GM18870 (cell line): ENCODE results near the gene DLG5.

Experiments
- ATAC-seq: cut with Tn5 transposase; IDR thresholded peaks from one replicate; pipeline ENCODE4 v1.9.1; 2021; ENCODE audit warnings: moderate library complexity; ENCODE audit not compliant: unreplicated experiment

The DLG5 gene

DNA sequence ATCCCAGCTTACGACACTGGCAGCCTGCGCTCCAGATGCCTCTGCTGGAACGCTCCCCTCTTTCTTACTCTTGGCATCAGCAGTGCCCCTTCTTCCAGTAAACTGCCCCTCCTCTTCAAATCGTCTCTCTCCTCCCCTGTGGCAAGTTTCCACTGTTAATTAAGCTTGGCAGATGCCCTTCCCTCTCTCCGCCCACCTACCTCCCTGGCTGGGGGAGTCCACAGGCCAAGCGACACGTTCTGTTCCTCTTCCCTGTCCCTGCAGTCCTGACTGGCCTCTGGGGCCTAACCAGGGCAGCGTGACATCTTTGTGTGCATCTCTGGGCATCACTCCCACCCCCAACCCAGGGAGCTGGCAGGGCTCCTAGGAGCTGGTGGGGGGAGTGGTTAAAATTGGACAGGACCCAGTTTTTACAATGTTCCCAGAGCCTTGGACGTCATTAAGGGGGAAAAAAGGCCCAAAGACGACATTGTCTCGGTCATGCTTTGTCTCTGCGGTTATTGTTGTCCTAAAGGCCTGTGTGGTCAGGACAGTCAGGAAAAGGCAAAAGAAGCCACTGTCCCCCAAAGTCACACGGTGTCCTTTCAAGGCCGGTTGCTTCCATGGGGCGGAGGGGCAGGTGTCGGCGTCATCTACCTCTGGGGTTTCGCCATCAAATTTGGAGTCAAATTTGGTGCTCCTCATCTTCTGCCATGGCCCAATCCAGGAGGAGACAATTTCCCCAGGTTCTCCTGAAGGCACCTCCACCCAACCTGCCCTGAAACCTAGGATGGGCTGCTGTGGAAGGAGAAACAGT is 54.2 kb downstream of the DLG5 start:
- ATAC-seq = no peak

DNA sequence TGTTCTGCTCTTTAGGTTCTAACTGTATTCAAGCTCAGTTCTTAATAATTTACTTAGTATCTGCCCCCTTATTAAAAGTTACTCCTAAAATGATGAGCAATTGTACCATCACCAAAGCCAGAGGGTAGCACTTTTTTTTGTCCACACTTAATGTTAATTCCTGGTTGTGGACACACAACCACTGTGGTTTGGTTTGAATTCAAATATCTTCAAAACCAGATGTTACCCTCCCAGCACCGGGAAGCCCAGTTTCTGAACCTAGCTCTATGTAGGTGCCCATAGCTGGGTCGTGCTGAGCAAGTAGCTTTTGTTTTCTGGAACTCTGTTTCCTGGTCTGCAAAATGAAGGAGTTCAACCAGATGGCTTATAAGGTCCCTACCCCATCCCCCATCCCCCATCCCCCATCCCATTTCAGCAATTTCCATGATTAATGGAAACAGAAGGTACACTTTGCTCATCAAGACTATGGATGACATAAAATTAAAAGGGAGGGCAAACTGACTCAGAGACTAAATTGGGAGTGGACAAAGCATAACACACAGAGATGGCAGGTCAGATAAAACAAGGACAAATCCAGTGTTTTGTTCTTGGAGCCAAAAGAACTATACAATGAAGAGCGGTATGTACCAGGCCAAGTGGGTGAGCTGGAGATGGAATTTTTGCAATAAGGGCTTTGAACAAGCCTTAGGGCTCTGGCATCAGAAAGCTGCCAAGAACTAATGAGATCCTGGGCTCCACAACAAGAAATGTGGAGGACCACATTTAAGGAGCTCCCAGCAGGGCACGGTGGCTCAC is 56.7 kb downstream of the DLG5 start:
- ATAC-seq = no peak

DNA sequence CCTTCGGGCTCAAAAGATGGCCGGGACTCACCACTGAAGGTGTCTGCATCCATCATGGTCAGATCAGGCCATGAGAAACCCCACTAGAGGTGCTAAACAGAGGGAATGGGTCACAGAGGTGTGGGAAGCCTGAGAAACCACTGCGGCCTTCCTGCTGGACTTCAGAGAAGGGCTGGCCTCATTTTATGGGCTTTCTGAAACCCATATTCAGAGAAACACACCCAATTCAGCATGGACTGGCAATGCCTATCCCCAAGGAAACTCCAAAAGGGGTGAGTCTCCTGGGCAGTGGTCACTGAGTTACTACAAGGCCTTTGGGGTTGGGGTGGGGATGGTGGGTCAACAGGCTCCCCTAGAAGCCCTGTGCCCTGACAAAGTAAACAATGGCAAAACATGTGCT is 58.0 kb downstream of the DLG5 start:
- no peak for ATAC-seq

DNA sequence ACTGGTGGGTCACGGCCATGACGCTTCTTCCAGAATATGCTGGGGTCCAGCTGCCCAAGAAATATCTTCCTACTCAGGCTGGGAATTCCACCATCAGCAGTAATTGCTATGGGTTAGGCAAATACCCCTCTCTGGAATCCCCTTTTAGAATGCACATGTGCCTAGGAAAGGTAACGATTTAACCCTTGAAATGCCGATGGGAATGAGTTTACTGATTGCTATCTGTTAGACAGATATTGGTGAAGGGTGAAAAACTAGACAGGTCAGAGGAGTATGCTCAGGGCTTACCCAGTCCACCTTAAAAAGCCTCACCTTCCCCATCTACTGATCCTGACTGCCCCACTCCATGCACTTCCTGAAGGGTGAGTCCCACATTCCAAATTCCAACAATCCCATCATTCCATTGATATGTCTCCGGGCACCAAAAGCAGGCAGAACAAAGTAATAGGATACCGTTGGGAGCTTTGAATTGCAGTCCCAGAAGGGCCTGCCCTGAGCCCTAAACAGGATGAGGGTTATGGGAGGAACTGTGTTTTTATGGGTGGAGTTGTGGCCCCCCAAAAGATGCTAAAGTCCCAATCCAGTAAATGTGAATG is 59.3 kb downstream of the DLG5 start:
- no peak for ATAC-seq

DNA sequence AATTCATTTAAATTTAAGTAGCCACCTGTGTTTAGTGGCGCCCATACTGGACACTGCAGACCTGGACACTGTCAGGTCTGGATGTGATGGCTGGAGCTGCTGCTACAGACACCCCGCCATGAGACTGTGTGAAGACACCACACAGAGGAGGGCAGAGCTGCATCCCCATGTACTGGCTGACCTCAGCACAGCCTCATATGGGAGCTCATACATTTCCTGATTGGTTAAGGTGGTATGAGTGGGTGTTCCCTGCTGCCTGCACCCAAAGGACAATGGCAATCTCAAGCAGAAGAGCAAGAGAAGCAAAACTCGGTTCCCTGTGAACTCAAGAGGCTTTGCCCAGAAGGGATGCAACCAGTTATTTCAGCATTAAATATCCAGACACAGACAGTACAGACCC is 60.0 kb downstream of the DLG5 start:
- ATAC-seq = no peak

DNA sequence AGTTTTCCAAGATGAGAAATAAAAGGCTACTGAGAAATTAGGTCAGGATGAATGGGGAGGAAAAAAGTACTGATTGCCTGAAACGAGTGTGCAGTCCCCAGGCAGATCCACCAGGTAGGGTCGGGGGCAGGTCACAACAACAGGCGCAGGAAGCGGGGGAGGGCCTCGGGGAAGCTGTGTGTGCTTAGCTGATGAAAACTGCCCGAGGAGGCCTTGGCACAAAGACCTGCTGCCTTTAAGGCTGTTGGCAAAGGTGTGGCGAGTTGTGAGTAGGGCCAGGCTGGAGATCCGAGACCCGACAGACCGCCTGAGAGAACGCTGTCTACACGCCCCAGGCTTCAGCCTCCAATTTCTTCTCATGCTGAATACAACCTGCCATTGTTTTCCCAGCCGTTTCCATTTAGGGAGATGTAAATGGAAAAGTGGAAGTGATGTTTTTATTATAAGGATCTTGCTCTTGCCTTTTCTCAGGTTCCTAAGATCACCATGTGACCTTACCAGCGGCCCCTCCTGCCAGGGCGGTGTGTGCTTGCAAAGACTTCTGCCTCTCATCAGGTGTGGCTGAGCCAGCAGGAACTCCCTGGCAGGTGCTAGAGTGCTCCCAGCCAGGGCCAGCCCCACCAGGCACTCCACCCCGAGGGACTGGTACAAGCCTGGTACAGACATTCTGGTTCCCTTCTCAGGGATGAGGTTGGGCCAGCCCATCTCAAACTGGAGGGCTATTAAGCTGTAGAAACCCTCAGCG is 60.8 kb downstream of the DLG5 start:
- no peak for ATAC-seq

DNA sequence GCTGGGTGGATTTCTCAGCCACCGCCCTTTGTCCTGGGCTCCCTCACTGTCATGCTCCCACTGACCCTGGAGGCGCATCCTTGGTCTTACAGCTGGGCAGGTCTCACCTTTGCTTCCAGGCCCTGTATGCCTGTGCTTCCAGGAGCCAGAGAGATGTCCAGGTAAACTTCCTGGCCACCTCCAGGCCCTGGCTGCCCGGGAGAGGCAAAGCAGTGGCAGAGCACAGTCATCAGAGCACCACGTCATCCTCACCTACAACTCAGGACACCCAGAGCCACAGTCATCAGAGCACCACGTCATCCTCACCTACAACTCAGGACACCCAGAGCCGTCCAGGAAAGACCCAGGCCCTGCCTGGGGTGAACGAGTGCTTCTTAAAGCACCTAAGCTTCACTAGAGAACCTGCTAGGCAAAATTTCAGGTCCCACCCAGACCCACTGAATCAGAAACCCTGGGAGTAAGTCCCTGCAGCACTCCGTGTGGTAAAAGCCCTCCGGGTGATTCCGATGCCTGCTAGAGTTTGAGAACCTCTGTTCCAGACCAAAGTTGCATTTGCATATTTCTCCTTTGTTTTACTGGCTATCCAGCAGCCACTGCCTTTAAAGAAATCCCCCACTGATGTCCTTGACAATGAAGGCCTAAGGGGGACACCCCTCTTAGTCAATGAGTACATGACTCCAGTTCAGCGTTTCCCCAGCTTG is 62.3 kb downstream of the DLG5 start:
- no peak for ATAC-seq

DNA sequence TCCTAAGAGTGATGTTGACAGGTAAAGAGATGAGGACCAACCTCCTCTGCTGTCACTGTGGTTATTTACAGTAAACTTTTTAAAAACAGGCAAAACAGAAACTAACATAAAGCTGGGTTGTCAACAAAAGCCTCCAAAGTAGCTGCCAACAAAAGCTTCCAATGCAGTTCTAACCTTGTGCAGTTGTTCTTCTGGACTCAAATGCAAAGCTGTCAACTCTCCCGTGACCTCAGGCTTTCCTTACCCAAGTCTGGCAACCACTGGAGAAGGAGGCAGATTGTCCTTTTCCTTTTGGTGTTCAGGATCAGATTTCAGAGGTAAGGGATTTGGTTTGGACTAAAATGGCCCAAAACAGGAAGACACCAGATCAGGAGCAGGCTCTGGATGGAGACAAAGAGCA is 63.1 kb downstream of the DLG5 start:
- ATAC-seq = no peak

DNA sequence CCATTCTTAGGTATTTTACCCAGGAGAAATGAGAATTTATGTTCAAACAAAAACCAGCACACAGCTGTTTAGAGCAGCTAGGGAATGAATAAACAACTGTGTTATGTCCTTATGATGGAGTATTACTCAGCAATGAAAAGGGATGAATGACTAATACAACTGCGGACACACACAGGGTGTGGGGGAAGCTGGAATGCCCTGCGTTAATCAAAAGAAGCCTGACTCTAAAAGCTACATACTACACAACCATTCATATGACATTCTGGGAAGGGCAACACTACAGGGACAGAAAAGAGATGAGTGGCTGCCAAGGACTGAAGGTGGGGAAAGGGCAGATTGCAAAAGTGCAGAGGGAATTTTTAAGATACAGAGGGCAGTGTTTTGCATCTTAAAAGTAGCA is 64.0 kb downstream of the DLG5 start:
- ATAC-seq = no peak

DNA sequence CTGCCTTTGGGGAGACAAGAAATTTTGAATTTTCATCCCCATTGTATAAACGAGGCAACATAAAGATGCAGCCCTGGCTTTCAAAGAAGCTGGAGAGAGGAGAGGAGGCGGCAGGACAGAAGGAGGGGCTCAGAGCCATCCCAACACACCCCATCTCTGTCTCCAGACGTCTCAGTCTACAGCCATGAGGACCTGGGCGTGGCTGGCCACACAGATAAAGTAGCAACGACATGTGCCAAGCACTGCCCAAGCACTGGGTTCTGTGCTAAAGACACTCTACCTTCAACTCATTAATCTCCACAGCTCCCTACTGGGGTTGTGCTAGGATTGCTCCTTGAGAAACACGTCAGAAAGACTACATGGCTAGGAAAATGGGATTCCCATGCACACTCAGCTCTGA is 65.2 kb downstream of the DLG5 start:
- no peak for ATAC-seq

DNA sequence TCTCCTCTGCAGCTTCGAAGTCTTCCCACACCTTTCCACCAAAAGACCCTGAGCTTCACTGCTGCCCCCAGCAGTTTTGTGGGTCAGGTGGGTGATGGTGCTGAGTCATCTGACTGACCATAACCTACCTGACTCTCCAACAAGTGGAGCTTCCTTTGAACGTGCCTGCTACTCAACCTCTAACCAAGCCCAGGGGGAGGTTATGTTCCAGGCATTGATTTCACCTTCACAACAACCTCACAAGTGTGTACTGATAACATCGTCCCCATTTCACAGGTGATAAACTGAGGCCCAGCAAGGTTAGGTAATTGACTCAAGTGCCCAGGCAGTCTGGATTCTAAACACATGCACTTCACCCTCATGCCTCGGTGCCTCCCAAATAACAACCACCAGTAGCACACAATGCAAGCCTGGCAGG is 66.7 kb downstream of the DLG5 start:
- no peak for ATAC-seq

DNA sequence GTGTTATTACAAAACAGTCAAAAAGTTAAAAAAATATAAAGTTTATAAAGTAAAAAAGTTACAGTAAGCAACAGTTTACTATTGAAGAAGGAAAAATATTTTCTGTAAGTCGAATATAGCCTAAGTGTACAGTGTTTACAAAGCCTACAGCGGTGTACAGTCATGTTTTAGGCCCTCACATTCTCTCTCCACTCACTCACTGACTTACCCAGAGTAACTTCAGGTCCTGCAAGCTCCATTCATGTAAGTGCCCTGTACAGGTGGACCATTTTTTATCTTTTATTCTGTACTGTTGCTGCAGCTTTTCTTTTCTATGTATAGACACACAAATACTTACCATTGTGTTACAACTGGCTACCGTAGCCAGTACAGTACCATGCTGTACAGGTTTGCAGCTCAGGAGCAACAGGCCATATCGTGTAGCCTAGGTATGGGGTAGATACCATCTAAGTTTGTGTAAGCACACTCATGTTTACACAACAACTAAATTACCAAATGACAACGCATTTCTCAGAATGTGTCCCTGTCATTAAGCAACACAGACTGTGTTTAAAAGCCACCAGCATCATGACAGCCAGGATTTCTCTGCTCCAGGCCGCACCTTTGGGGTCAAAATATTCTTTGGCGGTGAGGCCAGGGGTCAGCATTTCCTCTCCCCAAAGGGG is 67.2 kb downstream of the DLG5 start:
- no peak for ATAC-seq

DNA sequence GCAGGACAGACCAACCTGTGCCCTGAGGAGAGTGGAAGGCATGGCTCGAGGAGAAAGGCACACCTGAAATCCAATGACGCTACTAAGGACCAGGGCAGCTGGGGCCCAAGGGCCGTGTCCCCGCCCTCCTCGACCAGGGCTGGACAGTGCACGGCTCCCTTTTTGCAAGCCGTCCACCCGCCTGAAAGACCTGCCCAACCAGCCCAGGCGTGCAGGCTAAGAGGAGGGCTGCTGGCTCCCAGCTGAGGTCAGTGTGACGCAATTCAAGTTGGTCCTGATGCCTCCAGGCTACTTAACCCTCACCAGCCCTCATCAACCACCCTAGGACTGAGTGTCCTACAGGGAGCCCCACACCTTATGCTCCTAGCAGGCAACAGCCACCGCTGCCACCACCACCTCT is 69.3 kb downstream of the DLG5 start:
- no peak for ATAC-seq

DNA sequence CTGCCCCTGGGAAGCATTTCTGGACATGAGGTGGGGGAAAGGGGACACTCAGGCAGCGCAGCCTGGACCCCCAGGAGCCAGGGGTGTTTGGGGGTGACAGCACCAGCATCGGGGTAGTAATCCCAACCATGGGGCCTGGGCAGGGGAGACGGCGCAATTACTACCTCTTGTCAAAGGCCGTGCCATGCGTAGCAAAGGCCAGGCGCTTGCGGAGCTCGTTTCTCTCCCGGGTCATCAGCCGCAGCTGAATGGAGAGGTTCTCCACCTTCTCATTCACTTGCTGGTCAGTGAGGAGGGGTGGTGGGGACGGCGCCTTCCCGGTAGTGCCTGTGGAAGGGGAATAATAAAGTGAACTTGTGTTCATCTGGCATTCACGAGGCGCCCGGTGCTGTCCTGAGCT is 70.0 kb downstream of the DLG5 start:
- ATAC-seq = no peak

DNA sequence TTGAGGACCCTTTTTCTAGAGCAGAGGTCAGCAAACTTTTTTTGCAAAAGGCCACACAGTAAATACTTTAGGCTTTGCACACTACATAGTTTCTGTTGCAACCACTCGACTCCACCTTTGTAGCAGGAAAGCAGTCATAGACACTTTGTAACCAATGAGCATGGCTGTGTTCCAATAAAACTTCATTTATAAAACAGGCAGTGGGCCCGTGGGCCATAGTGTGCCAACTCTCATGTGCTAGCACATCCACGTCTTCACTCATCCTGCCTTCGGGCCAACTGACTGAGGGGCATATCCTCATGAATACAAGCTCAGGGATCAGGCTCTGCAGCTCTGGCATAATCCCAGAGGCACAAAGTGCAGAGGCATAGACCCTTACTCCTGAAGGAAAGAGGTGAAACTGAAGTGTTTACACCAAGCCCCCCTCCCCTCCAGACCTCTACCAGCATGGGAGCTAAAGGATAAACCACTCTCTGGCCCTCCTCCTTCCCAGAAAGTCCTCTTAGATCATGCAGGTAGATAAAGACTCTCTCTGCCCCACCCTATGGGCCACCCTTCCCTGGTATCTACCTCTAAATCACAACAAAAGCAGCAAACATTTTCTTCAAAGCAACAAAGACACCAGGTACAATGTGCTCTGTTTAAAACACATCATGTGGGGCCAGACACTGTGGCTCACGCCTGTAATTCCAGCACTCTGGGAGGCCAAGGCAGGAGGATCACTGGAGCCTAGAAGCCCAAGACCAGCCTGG is 71.0 kb downstream of the DLG5 start:
- ATAC-seq = no peak

DNA sequence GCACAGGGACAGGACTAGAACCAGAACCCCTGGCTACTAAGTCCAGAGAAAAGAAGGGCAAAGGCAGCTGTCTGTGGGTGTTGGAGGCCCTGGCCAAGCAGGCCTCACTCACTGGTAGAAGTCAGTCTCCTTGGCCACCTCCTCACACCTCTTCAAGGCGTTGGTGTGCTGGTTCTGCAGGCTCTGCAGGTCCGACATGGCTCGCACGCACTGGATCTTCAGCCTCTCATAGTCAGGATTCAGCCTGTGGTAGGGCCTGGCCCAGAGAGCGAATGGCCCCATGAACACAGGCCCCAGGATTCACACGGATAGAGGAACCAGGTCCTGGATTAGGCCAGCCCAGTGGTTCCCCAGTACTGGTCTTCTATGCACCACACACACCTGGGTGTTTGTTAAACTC is 72.4 kb downstream of the DLG5 start:
- ATAC-seq = no peak

DNA sequence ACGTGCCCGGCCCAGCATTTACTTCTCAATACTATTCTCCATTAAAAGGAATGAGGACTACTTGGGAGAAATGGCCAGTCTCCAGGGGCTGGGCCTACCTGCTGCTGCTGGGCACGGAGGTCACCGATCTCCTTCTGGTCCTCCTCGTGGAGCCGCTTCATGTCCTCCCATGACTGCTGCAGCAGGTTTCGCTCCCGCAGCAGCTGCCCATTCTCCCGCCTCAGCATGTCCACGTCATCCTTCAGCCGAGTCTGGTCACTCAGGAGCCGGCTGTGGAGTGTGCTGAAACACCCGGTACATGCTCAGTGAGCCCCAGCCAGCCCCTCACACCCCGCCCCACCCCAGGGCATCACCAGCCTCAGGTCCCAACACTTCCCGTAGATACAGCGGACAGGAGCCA is 73.3 kb downstream of the DLG5 start:
- ATAC-seq = no peak

DNA sequence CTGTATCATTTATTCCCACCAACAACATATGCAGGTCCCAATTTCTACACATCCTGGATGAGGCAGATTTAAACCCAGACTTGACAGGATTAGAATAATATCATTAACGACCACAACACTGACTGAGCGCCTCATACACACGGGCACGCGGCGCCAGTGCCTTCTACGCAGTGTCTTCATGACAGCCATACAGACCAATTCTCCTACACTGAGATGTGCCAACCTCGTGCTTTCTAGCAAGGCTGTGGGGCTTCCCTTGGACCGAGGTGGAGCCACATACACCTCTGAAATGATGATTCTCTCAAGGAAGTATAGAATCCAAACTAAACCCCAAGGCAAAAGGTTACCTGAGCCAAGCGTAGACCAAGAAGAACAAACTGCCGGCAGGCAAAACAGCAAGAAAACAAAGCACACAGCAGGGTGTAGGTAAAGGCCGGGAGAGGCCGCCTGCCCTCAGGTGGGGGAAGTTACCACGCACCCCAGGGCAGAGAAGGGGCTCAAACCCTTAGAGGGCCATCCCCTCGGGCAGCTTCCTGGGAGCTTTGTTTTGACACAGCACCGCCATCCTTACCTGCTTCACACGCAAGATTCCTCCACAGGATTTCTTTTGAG is 75.8 kb downstream of the DLG5 start:
- no peak for ATAC-seq

DNA sequence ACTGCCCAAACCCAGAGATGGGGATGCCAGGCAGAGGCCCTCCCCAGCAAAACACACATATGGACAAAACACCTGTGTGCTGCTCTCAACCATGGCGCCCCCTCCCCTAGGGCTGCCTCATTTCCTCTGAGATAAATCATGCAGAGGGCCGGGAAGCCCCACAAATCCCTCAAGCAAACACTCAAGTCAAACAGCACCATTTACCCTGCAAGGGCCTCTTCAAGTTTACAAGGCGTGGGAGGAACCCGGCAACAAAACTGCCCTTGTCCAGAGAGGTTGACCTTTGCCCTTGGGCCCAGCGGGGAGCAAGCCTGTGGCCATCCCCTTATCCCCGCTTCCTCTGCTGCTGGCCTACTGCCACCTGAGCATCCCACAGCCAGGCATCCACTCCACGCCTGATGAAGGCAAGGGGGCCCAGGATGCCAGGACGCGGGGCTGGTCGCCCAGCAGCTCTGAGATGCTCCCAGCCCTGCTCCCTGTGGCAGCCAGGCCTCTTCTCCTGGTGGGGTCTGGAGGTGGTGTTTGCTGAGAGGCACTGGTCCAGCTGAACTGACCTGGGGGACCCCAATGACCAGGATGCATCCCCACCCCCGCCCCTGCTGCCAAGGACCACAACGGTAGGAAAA is 77.4 kb downstream of the DLG5 start:
- ATAC-seq = no peak
